Measurements from ENCODE around the gene OR51L1. TPM values are rescaled to one million over a fixed set of nuclear protein-coding genes. Genes with fewer than 3 reads are reported as not detected.
"Not testable (repeated sequence)": the region's sequence is repeated elsewhere in the genome, so short reads cannot be mapped to it uniquely, and the experiment has no call there.

The OR51L1 gene, protein sequence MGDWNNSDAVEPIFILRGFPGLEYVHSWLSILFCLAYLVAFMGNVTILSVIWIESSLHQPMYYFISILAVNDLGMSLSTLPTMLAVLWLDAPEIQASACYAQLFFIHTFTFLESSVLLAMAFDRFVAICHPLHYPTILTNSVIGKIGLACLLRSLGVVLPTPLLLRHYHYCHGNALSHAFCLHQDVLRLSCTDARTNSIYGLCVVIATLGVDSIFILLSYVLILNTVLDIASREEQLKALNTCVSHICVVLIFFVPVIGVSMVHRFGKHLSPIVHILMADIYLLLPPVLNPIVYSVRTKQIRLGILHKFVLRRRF
- total RNA-seq (not detected), polyA plus RNA-seq (not detected)
- long read RNA-seq, donor 1 = 0 reads
- long read RNA-seq, donor 2 = 0 reads
- long read RNA-seq, donor 3 = 0 reads

DNA sequence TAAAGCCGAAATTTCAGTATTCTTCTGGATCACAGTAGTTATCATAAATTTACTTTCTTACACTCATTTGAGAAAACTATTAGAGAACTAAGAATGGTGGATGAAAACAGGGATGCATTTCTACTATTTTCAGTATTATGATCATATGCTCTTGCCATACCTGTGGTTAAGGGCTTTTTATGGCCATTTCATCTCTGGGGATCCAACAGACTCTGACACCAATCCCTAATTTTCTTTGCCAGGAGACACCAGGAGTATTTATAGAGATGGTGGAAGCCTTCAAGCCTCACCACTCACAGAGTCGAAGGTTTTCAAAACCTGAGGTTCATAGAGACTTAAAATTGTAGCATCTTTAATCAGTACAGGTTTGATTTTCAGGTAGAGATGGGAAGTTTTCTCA, at the start of gene OR51L1:
OR51L1 (plus strand) TSS at position 301 of the 400 bp plus-strand sequence. CDS start 4,132 bp downstream, outside the sequence.
- 82 to 88% methylated on average over 2 of the region's 2 CpGs for WGBS, 2 donors
- no peak for ATAC-seq
- Histone ChIP-seq H3K9me3 (no peaks in the 10 kb centered on the region), H3K27me3 (peaks cover 0 to 3% (median 0%) of the 10 kb centered on the region in 7 donors), H3K4me3 (no peak within 1 kb of the TSS), H3K27ac (no peak within 1 kb of the TSS), H3K4me1 (no peaks in the 10 kb centered on the region), H3K36me3 (no peaks in the 10 kb centered on the region)
- intact Hi-C loops (cut with DNase I) = no loop called here
- TF ChIP-seq, protein P1, sequence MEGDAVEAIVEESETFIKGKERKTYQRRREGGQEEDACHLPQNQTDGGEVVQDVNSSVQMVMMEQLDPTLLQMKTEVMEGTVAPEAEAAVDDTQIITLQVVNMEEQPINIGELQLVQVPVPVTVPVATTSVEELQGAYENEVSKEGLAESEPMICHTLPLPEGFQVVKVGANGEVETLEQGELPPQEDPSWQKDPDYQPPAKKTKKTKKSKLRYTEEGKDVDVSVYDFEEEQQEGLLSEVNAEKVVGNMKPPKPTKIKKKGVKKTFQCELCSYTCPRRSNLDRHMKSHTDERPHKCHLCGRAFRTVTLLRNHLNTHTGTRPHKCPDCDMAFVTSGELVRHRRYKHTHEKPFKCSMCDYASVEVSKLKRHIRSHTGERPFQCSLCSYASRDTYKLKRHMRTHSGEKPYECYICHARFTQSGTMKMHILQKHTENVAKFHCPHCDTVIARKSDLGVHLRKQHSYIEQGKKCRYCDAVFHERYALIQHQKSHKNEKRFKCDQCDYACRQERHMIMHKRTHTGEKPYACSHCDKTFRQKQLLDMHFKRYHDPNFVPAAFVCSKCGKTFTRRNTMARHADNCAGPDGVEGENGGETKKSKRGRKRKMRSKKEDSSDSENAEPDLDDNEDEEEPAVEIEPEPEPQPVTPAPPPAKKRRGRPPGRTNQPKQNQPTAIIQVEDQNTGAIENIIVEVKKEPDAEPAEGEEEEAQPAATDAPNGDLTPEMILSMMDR (IDR thresholded peaks at IDR 0.05) = no peak
- DNase-seq = no peak

DNA sequence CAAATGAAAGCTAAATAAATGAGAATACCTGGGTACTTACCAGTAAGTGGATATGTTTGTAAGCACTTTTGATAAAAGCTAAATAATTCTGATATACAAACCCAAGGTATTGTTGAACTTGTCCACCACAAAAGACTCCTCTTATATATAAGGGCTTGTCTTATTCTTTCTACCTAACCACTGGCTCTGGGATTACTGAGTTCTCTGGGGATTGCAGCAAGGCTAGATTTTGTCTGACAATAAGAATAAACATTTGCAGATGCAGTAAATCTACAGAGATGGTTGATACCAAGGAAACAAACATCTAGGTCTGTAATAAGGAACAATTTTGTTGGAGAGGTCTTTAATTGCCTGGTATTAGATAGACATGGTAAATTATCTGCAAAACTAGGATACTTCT, 47.1 kb upstream of the OR51L1 start, which contains the start of gene OR51A4:
OR51A4 (minus strand) TSS at position 101 of the 400 bp plus-strand sequence. CDS start 505 bp downstream, outside the sequence.
- Histone ChIP-seq H3K4me1 (no peaks in the 10 kb centered on the region), H3K4me3 (no peak within 1 kb of the TSS), H3K36me3 (no peaks in the 10 kb centered on the region), H3K9me3 (no peaks in the 10 kb centered on the region), H3K27me3 (no peaks in the 10 kb centered on the region), H3K27ac (no peak within 1 kb of the TSS)
- no peak for DNase-seq
- intact Hi-C loops (cut with DNase I) = no loop called here
- ATAC-seq = no peak
- TF ChIP-seq, protein P1 (IDR thresholded peaks at IDR 0.05) = no peak

DNA sequence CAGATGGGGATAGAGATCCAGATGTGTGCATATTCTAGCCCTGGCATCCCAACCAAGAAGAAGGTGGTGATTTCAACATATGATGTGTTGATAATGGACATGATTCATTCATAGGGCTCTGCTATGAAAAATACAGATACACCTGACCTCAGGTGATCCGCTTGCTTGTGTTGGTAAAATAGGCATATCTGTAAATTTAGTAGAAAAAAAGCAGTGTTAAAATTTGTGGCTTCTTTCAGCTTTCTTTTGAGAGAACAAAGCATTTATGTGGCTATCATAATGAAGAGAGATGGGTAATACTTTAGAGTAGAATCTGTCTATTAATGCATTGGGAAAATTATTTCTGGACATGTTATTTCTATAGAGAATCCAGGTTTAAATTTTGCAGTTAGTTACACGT, 39.0 kb upstream of the OR51L1 start, which contains the start of gene OR51A2:
OR51A2 (minus strand) TSS at position 101 of the 400 bp plus-strand sequence; CDS start at position 101, 0 bp downstream.
- H3K36me3 ChIP-seq; ATAC-seq; H3K4me1 ChIP-seq; H3K9me3 ChIP-seq; H3K4me3 ChIP-seq; H3K27ac ChIP-seq; intact Hi-C loops (cut with DNase I); DNase-seq; H3K27me3 ChIP-seq: not testable (repeated sequence)
- 69 to 73% methylated on average over 2 of the region's 2 CpGs for WGBS, 2 donors

DNA sequence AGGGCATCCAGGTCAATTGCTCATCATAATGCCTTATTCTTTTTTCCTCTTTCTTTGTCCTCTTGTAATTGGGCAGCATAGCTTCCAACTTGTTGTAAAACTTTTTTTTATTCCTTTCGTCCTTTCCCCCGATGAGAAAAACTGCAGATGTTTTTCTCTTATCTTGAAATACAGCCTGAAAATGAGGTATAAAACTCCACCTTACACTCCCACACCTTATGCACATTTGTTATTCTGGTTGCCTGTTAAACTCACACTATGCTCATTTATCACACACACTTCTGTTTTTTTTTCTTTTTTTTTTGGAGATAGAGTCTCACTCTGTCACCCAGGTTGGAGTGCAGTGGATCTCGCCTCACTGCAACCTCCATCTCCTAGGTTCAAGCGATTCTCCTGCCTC, 37.3 kb upstream of the OR51L1 start:
- Histone ChIP-seq H3K4me3 (no peak overlapping the region), H3K9me3 (no peaks in the 10 kb centered on the region), H3K27ac (no peak overlapping the region), H3K27me3 (no peaks in the 10 kb centered on the region), H3K36me3 (no peaks in the 10 kb centered on the region), H3K4me1 (no peaks in the 10 kb centered on the region)
- ATAC-seq (no peak), DNase-seq (no peak)
- intact Hi-C loops (cut with DNase I) = no loop called here
- WGBS, 2 donors = 78 to 79% methylated on average over 4 of the region's 4 CpGs
- TF ChIP-seq, protein P1 (IDR thresholded peaks at IDR 0.05) = no peak

DNA sequence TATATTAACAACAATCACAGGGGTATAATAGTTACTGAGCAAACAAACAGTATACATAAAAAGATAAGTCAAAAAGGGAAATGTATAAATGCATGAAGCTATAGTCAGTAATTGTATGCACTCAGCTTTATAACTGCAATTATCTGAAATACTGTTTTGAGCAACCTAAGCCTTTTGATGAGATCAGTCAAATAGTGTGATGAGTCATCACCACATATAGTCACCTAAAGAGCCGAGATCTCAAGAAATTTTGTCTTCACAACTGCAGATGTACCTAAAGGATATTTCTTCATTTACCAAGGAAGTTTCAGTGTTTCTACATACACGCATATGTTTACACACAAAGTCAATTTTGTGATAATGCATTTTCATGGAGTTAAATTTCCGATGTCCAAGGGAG, 33.8 kb upstream of the OR51L1 start:
- no peaks in the 10 kb centered on the region for H3K36me3 ChIP-seq
- no peak for ATAC-seq
- H3K27ac ChIP-seq = no peak overlapping the region
- no peak overlapping the region for H3K4me3 ChIP-seq
- WGBS, 2 donors = 87 to 88% methylated on average over 3 of the region's 3 CpGs
- intact Hi-C loops (cut with DNase I) = loop anchor here in 1 of 10 donors (10.0 kb wide), 1 partner anchor 46 kb away; the partner anchor contains the start of gene OR51G2
- H3K27me3 ChIP-seq = no peaks in the 10 kb centered on the region
- TF ChIP-seq, protein P1 (IDR thresholded peaks at IDR 0.05) = no peak
- no peaks in the 10 kb centered on the region for H3K4me1 ChIP-seq
- DNase-seq = no peak
- H3K9me3 ChIP-seq = peaks cover 0 to 9% (median 0%) of the 10 kb centered on the region in 11 donors

Data from heart right ventricle (tissue), 16 donors.